ENCODE results near the gene BCL10. TPM values are rescaled to one million over a fixed set of nuclear protein-coding genes. Genes with fewer than 3 reads are reported as not detected.

BCL10 gene
- total and polyA plus RNA-seq, 2 of the 8 experiments (the other 6 are each of a cell fraction or from before 2014, with no cell fraction given), result 7.4 to 29.6 TPM

DNA sequence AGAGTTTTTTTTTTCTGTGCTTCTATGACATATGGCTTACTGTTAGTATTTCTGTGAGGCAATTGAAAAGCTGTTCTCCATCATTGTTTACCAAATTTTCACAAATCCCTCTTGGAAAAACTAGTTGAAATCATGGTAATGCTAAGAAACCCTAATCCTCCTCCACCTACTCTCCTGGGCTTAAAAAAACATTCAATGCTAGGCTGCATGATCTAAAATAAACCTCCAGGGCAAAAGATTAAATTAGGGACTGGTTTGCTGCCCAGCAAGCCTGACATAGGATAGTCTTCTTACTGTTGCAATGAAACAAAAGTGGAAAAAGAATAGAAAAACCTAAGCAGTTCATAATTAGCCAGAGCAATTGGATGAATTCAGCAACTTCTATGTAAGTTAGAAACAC, 33.1 kb downstream of the BCL10 start (continued):
- TF ChIP-seq, protein P1, sequence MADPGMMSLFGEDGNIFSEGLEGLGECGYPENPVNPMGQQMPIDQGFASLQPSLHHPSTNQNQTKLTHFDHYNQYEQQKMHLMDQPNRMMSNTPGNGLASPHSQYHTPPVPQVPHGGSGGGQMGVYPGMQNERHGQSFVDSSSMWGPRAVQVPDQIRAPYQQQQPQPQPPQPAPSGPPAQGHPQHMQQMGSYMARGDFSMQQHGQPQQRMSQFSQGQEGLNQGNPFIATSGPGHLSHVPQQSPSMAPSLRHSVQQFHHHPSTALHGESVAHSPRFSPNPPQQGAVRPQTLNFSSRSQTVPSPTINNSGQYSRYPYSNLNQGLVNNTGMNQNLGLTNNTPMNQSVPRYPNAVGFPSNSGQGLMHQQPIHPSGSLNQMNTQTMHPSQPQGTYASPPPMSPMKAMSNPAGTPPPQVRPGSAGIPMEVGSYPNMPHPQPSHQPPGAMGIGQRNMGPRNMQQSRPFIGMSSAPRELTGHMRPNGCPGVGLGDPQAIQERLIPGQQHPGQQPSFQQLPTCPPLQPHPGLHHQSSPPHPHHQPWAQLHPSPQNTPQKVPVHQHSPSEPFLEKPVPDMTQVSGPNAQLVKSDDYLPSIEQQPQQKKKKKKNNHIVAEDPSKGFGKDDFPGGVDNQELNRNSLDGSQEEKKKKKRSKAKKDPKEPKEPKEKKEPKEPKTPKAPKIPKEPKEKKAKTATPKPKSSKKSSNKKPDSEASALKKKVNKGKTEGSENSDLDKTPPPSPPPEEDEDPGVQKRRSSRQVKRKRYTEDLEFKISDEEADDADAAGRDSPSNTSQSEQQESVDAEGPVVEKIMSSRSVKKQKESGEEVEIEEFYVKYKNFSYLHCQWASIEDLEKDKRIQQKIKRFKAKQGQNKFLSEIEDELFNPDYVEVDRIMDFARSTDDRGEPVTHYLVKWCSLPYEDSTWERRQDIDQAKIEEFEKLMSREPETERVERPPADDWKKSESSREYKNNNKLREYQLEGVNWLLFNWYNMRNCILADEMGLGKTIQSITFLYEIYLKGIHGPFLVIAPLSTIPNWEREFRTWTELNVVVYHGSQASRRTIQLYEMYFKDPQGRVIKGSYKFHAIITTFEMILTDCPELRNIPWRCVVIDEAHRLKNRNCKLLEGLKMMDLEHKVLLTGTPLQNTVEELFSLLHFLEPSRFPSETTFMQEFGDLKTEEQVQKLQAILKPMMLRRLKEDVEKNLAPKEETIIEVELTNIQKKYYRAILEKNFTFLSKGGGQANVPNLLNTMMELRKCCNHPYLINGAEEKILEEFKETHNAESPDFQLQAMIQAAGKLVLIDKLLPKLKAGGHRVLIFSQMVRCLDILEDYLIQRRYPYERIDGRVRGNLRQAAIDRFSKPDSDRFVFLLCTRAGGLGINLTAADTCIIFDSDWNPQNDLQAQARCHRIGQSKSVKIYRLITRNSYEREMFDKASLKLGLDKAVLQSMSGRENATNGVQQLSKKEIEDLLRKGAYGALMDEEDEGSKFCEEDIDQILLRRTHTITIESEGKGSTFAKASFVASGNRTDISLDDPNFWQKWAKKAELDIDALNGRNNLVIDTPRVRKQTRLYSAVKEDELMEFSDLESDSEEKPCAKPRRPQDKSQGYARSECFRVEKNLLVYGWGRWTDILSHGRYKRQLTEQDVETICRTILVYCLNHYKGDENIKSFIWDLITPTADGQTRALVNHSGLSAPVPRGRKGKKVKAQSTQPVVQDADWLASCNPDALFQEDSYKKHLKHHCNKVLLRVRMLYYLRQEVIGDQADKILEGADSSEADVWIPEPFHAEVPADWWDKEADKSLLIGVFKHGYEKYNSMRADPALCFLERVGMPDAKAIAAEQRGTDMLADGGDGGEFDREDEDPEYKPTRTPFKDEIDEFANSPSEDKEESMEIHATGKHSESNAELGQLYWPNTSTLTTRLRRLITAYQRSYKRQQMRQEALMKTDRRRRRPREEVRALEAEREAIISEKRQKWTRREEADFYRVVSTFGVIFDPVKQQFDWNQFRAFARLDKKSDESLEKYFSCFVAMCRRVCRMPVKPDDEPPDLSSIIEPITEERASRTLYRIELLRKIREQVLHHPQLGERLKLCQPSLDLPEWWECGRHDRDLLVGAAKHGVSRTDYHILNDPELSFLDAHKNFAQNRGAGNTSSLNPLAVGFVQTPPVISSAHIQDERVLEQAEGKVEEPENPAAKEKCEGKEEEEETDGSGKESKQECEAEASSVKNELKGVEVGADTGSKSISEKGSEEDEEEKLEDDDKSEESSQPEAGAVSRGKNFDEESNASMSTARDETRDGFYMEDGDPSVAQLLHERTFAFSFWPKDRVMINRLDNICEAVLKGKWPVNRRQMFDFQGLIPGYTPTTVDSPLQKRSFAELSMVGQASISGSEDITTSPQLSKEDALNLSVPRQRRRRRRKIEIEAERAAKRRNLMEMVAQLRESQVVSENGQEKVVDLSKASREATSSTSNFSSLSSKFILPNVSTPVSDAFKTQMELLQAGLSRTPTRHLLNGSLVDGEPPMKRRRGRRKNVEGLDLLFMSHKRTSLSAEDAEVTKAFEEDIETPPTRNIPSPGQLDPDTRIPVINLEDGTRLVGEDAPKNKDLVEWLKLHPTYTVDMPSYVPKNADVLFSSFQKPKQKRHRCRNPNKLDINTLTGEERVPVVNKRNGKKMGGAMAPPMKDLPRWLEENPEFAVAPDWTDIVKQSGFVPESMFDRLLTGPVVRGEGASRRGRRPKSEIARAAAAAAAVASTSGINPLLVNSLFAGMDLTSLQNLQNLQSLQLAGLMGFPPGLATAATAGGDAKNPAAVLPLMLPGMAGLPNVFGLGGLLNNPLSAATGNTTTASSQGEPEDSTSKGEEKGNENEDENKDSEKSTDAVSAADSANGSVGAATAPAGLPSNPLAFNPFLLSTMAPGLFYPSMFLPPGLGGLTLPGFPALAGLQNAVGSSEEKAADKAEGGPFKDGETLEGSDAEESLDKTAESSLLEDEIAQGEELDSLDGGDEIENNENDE (IDR thresholded peaks at IDR 0.05; ENCODE audit: insufficient replicate concordance, low read length), result no peak
- TF ChIP-seq POLR2A (IDR thresholded peaks at IDR 0.05; ENCODE audit: control extremely low read depth in 1 of 2, low read depth in 2 of 2, low read length in 2 of 2), result no peak
- TF ChIP-seq, protein P2, sequence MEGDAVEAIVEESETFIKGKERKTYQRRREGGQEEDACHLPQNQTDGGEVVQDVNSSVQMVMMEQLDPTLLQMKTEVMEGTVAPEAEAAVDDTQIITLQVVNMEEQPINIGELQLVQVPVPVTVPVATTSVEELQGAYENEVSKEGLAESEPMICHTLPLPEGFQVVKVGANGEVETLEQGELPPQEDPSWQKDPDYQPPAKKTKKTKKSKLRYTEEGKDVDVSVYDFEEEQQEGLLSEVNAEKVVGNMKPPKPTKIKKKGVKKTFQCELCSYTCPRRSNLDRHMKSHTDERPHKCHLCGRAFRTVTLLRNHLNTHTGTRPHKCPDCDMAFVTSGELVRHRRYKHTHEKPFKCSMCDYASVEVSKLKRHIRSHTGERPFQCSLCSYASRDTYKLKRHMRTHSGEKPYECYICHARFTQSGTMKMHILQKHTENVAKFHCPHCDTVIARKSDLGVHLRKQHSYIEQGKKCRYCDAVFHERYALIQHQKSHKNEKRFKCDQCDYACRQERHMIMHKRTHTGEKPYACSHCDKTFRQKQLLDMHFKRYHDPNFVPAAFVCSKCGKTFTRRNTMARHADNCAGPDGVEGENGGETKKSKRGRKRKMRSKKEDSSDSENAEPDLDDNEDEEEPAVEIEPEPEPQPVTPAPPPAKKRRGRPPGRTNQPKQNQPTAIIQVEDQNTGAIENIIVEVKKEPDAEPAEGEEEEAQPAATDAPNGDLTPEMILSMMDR (IDR thresholded peaks at IDR 0.05; ENCODE audit: control extremely low read depth in 1 of 3, insufficient read depth in 1 of 3, low read depth in 1 of 3, low read length in 3 of 3), result no peak
- TF ChIP-seq TAF7 (optimal IDR thresholded peaks at IDR 0.05; ENCODE audit: borderline replicate concordance, low read depth, low read length), result no peak
- no peak for TF ChIP-seq RBBP5 (IDR thresholded peaks at IDR 0.05; ENCODE audit: borderline replicate concordance, low read depth, low read length)
- no peak for TF ChIP-seq E2F6 (IDR thresholded peaks at IDR 0.05)
- no peak for TF ChIP-seq USF2 (IDR thresholded peaks at IDR 0.05; ENCODE audit: low read length)

All from H1 (cell line).